ENCODE measurements around the gene PTPRD.

PTPRD gene

GRCh38 chr9:8364026-8364752 is 2248.6 kb downstream of the PTPRD start:
- peaks cover 12% of the 10 kb centered on the region for H3K4me1 ChIP-seq (ENCODE audit: insufficient read depth, low read length, poor library complexity, severe bottlenecking)
- H3K4me3 ChIP-seq (ENCODE audit: low read length, poor library complexity, severe bottlenecking), result no peak overlapping the region

GRCh38 chr9:8362250-8362649 is 2250.6 kb downstream of the PTPRD start:
- H3K36me3 ChIP-seq (ENCODE audit: insufficient read depth, low read length), result peaks cover 45% of the 10 kb centered on the region; the same call in 1 of the 2 replicates
- no peaks in the 10 kb centered on the region for H3K79me2 ChIP-seq (ENCODE audit: insufficient read depth, low read length)

More at GRCh38 chr9:8364026-8364752, 2248.6 kb downstream of the PTPRD start:
- H3K4me2 ChIP-seq (ENCODE audit: low read depth, low read length, poor library complexity, severe bottlenecking), result no peak overlapping the region
- no peak overlapping the region for H3K9ac ChIP-seq (ENCODE audit: low read depth, low read length, poor library complexity, severe bottlenecking)
- no peaks in the 10 kb centered on the region for H3K9me3 ChIP-seq (ENCODE audit: insufficient read depth, low read depth, low read length)
- H4K20me1 ChIP-seq (ENCODE audit: insufficient read depth, low read length, poor library complexity, severe bottlenecking), result no peaks in the 10 kb centered on the region
- no peak overlapping the region for H2AFZ ChIP-seq (ENCODE audit: low read length)
- no peaks in the 10 kb centered on the region for H3F3A ChIP-seq (ENCODE audit: low read depth)
- no peaks in the 10 kb centered on the region for H3K9me2 ChIP-seq (replicated peaks; ENCODE audit: low read depth, low read length)
- H3K36me3 ChIP-seq (ENCODE audit: insufficient read depth, low read length), result peaks cover 63% of the 10 kb centered on the region; the same call in 1 of the 2 replicates
- no peaks in the 10 kb centered on the region for H3K79me2 ChIP-seq (ENCODE audit: insufficient read depth, low read length)
- no peaks in the 10 kb centered on the region for H3K27me3 ChIP-seq (ENCODE audit: insufficient read depth, low read length, poor library complexity, severe bottlenecking)
- no peak for TF ChIP-seq EZH2phosphoT487 (IDR thresholded peaks at IDR 0.05; ENCODE audit: borderline replicate concordance)
- no peak for TF ChIP-seq CTCF (conservative IDR thresholded peaks at IDR 0.05; ENCODE audit: low read length)

GRCh38 chr9:8361364-8361763 is 2251.4 kb downstream of the PTPRD start:
- Histone ChIP-seq H3K4me2 (ENCODE audit: low read depth, low read length, poor library complexity, severe bottlenecking) (no peak overlapping the region), H3K27me3 (ENCODE audit: insufficient read depth, low read length, poor library complexity, severe bottlenecking) (no peaks in the 10 kb centered on the region), H3K9ac (ENCODE audit: low read depth, low read length, poor library complexity, severe bottlenecking) (no peak overlapping the region), H3K4me3 (ENCODE audit: low read length, poor library complexity, severe bottlenecking) (no peak overlapping the region), H3K9me2 (replicated peaks; ENCODE audit: low read depth, low read length) (no peaks in the 10 kb centered on the region), H4K20me1 (ENCODE audit: insufficient read depth, low read length, poor library complexity, severe bottlenecking) (no peaks in the 10 kb centered on the region), H3K36me3 (ENCODE audit: insufficient read depth, low read length) (peaks cover 45% of the 10 kb centered on the region; the same call in 1 of the 2 replicates), H3K79me2 (ENCODE audit: insufficient read depth, low read length) (no peaks in the 10 kb centered on the region), H2AFZ (ENCODE audit: low read length) (no peak overlapping the region), H3K9me3 (ENCODE audit: insufficient read depth, low read depth, low read length) (no peaks in the 10 kb centered on the region), H3F3A (ENCODE audit: low read depth) (no peaks in the 10 kb centered on the region), H3K4me1 (ENCODE audit: insufficient read depth, low read length, poor library complexity, severe bottlenecking) (peaks cover 12% of the 10 kb centered on the region)
- TF ChIP-seq EZH2phosphoT487 (IDR thresholded peaks at IDR 0.05; ENCODE audit: borderline replicate concordance), result no peak
- no peak for TF ChIP-seq CTCF (conservative IDR thresholded peaks at IDR 0.05; ENCODE audit: low read length)

More at GRCh38 chr9:8362250-8362649, 2250.6 kb downstream of the PTPRD start:
- Histone ChIP-seq H2AFZ (ENCODE audit: low read length) (no peak overlapping the region), H3K27me3 (ENCODE audit: insufficient read depth, low read length, poor library complexity, severe bottlenecking) (no peaks in the 10 kb centered on the region), H3K4me3 (ENCODE audit: low read length, poor library complexity, severe bottlenecking) (no peak overlapping the region), H3F3A (ENCODE audit: low read depth) (no peaks in the 10 kb centered on the region), H3K4me2 (ENCODE audit: low read depth, low read length, poor library complexity, severe bottlenecking) (no peak overlapping the region), H3K4me1 (ENCODE audit: insufficient read depth, low read length, poor library complexity, severe bottlenecking) (peaks cover 12% of the 10 kb centered on the region), H3K9me2 (replicated peaks; ENCODE audit: low read depth, low read length) (no peaks in the 10 kb centered on the region), H3K9me3 (ENCODE audit: insufficient read depth, low read depth, low read length) (no peaks in the 10 kb centered on the region), H4K20me1 (ENCODE audit: insufficient read depth, low read length, poor library complexity, severe bottlenecking) (no peaks in the 10 kb centered on the region), H3K9ac (ENCODE audit: low read depth, low read length, poor library complexity, severe bottlenecking) (no peak overlapping the region)
- TF ChIP-seq EZH2phosphoT487 (IDR thresholded peaks at IDR 0.05; ENCODE audit: borderline replicate concordance) (no peak), CTCF (conservative IDR thresholded peaks at IDR 0.05; ENCODE audit: low read length) (no peak)

All from Loucy (cell line).